Cardiac muscle cell (in vitro differentiated cells and primary cell): ENCODE data around the gene LIMCH1. TPM values are rescaled to one million over a fixed set of nuclear protein-coding genes. Genes with fewer than 3 reads are reported as not detected.

Experiments
- DNase-seq, 2 donors: peaks; one replicate each; pipeline versions ENCODE4 v3.0.0 to v3.0.0-alpha.2; 2010 to 2017; ENCODE audit warnings: low read depth in 1 of 2, low spot score in 1 of 2
- H3K27ac ChIP-seq: fragments of 200-600 bp; sonication (generic); 2 replicates; pipeline ENCODE4 v1.5.1; 2016
- H3K27me3 ChIP-seq: fragments of 200-600 bp; sonication (generic); 2 replicates; pipeline ENCODE4 v1.6.0; 2016; ENCODE audit warnings: control low read depth
- H3K36me3 ChIP-seq: fragments of 200-600 bp; sonication (generic); 2 replicates; pipeline ENCODE4 v1.5.1; 2016; ENCODE audit warnings: control low read depth
- H3K4me1 ChIP-seq: fragments of 200-600 bp; sonication (generic); 2 replicates; pipeline ENCODE4 v1.8.1; 2017; ENCODE audit warnings: low read depth, mild to moderate bottlenecking, mixed run types
- H3K4me3 ChIP-seq: fragments of 200-600 bp; sonication (generic); 2 replicates; pipeline ENCODE4 v1.5.1; 2016; ENCODE audit warnings: mild to moderate bottlenecking
- H3K9me3 ChIP-seq: fragments of 200-600 bp; sonication (generic); 2 replicates; pipeline ENCODE4 v1.5.1; 2017; ENCODE audit warnings: low read depth, mild to moderate bottlenecking, control low read depth
- polyA plus RNA-seq: library from polyadenylated mRNA; unstranded; fragments of >200 nt; fragmentation: Nextera tagmentation; extraction: Ambion mirVana; gene quantifications from 2 replicates; pipeline ENCODE4 v1.2.1, GENCODE V29; 2016
- total RNA-seq: library from RNA; depleted of rRNA; stranded (reverse); fragments of >200 nt; gene quantifications from 2 replicates; pipeline ENCODE4 v1.2.3, GENCODE V29; 2016
- TF ChIP-seq, protein P1 (sequence below): IDR thresholded peaks from 2 replicates; pipeline ENCODE4 v1.5.1; 2012; ENCODE audit warnings: low read depth, mild to moderate bottlenecking, low read length

The LIMCH1 gene
- total and polyA plus RNA-seq, 2 experiments from 2014 or later = 2.8 to 4.5 TPM

DNA sequence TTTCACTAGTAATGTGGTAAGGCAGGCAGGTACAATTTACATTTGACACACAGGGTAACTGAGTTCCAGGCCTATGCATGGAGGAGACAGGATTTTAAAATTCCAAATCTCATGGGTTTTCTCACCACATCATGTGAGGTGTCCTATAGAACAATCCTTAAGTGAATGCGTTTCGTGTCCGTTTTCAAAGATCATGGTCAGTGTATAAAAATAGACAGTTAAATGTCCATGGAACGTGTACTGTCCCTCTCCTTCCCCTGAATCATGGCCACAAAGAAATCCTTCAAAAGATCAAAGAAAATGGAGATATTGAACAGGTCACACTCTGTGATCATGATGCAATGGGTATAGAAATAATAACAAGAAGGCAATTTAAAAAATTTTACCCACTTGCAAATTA, 42.0 kb downstream of the LIMCH1 start:
- H3K27me3 ChIP-seq = no peaks in the 10 kb centered on the region
- no peaks in the 10 kb centered on the region for H3K36me3 ChIP-seq
- TF ChIP-seq, protein P1, sequence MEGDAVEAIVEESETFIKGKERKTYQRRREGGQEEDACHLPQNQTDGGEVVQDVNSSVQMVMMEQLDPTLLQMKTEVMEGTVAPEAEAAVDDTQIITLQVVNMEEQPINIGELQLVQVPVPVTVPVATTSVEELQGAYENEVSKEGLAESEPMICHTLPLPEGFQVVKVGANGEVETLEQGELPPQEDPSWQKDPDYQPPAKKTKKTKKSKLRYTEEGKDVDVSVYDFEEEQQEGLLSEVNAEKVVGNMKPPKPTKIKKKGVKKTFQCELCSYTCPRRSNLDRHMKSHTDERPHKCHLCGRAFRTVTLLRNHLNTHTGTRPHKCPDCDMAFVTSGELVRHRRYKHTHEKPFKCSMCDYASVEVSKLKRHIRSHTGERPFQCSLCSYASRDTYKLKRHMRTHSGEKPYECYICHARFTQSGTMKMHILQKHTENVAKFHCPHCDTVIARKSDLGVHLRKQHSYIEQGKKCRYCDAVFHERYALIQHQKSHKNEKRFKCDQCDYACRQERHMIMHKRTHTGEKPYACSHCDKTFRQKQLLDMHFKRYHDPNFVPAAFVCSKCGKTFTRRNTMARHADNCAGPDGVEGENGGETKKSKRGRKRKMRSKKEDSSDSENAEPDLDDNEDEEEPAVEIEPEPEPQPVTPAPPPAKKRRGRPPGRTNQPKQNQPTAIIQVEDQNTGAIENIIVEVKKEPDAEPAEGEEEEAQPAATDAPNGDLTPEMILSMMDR = no peak
- no peak for DNase-seq
- H3K27ac ChIP-seq = no peak overlapping the region
- no peaks in the 10 kb centered on the region for H3K9me3 ChIP-seq
- H3K4me3 ChIP-seq = no peak overlapping the region
- H3K4me1 ChIP-seq = no peaks in the 10 kb centered on the region

DNA sequence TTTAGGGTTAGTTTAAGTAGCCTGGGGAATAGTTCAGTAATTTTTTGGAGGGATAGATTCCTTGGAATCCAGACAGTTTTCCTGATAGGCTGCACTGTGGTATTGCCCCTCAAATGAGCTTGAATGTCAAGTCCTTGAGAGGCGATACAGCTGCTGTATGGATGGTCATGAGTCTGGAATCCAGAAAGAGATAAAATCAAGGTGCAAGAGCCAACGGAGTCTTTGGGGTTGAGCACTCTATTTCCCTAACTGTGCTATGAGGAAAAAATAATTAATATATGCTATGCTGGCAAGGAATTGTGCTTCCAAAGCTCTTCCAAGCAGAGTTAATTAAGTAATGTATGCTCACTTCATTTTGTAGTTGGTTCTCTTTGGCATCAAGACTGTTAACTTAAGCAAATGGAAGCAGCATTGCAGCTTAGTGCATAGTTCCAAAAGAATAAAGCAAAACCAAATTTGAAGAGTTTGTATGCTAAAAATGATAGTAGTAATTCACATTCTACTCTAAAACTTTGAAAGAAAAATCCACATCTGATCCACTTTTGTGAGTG, 48.8 kb downstream of the LIMCH1 start:
- peak in 1 of 2 donors; percentile 14 for DNase-seq
- Histone ChIP-seq H3K9me3 (no peaks in the 10 kb centered on the region), H3K36me3 (no peaks in the 10 kb centered on the region), H3K27ac (no peak overlapping the region), H3K27me3 (peaks cover 12% of the 10 kb centered on the region), H3K4me3 (no peak overlapping the region), H3K4me1 (no peaks in the 10 kb centered on the region)
- TF ChIP-seq, protein P1 = no peak

DNA sequence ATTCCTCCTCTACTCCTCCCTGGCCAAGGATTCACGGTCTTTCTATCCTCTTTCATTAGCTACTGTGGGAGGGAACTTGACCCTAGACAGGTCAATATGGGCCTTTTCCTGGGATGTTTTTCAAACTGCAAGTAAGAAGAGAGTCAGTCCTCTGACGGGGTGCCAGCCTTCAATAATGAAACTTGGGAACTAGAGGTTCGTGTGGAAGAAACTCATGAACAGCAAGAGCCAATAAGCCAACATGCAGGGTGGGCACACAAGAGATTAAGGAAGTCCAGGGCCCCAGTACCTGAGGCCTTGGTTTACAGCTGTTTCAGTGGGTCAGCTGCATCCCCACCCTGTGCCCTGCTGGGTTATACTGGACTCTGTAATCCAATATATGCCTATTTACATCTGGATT, 49.3 kb downstream of the LIMCH1 start:
- H3K27me3 ChIP-seq = peaks cover 18% of the 10 kb centered on the region
- H3K27ac ChIP-seq = no peak overlapping the region
- TF ChIP-seq, protein P1 = no peak

DNA sequence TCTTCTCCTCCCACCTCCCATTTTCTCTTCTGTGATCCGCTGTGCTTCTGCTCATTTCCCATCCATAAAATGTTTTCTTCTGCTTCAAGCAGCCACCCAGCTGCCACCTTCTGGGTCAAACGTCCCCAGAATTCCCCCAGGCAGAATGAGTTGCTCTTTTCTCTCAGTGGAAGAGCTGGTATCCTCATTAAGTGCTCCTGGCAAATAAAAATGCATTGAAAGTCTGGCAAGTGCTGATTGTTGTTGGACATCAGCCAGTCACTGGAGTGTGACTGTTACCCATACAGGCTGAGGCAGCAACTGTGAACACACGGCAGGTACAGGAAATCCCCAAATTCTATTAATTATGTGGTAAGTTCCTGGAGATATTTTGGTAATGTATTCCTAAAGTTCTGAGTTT, 52.6 kb downstream of the LIMCH1 start:
- TF ChIP-seq, protein P1 = no peak
- Histone ChIP-seq H3K36me3 (no peaks in the 10 kb centered on the region), H3K27ac (no peak overlapping the region), H3K4me1 (no peaks in the 10 kb centered on the region), H3K4me3 (no peak overlapping the region), H3K9me3 (no peaks in the 10 kb centered on the region), H3K27me3 (peaks cover 22% of the 10 kb centered on the region)
- DNase-seq = no peak

More for the DNA sequence above, 49.3 kb downstream of the LIMCH1 start:
- H3K4me1 ChIP-seq = no peaks in the 10 kb centered on the region
- no peak for DNase-seq
- H3K36me3 ChIP-seq = no peaks in the 10 kb centered on the region
- no peaks in the 10 kb centered on the region for H3K9me3 ChIP-seq
- H3K4me3 ChIP-seq = no peak overlapping the region

DNA sequence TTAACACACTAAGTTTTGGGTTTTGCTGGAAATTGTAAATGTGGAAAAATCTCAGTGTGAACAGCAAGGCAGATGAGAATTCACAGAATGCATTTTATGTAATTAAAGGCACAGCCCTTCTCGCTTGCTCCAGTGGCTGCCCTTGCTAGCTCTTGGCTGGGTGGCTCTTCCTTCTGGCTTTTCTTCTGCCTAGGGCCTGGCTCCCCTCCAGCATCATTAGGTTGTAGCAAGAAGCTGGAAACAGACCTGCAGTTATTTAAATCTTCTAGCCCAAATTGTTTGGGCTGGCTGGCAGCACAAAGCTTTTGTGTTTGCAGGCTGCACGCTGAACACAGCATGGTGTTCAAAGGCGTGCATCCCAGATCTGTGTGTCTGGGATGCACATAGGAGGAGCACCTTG, 56.5 kb downstream of the LIMCH1 start:
- Histone ChIP-seq H3K4me3 (no peak overlapping the region), H3K27me3 (peaks cover 22% of the 10 kb centered on the region), H3K36me3 (no peaks in the 10 kb centered on the region), H3K9me3 (no peaks in the 10 kb centered on the region), H3K4me1 (no peaks in the 10 kb centered on the region), H3K27ac (no peak overlapping the region)
- TF ChIP-seq, protein P1 = no peak
- no peak for DNase-seq
